NAMALWA (cell line): Measurements from ENCODE around the gene BRD2.

Source experiments
- DNase-seq: peaks from one replicate; pipeline ENCODE4 v3.0.0-alpha.2; 2015; ENCODE audit warnings: low spot score

BRD2 gene

GRCh38 chr6:33029328-33030184, 61.2 kb downstream of the BRD2 start:
- DNase-seq = peak; percentile 74

GRCh38 chr6:33030245-33030644, 61.9 kb downstream of the BRD2 start:
- no peak for DNase-seq
